ENCODE data around the gene FAM131A.

The FAM131A gene

GRCh38 chr3:184352897-184353545 is 15.6 kb downstream of the FAM131A start:
- Histone ChIP-seq H3K36me3 (ENCODE audit: insufficient read depth, low read length) (peaks cover 55% of the 10 kb centered on the region), H3K27ac (ENCODE audit: low read depth, low read length) (no peak overlapping the region), H3K27me3 (ENCODE audit: insufficient read depth, low read length) (no peaks in the 10 kb centered on the region), H3K4me3 (ENCODE audit: low read length) (no peak overlapping the region), H3K9me3 (ENCODE audit: insufficient read depth, low read depth, low read length) (no peaks in the 10 kb centered on the region), H3K4me1 (ENCODE audit: insufficient read depth, low read length) (no peaks in the 10 kb centered on the region; the same call in 1 of the 2 replicates), H3K9ac (ENCODE audit: low read depth, low read length) (no peak overlapping the region)
- 94% methylated on average over 11 of the region's 11 CpGs for WGBS

- no peaks in the 10 kb centered on the region; the same call in 1 of the 2 replicates for H3K4me1 ChIP-seq (ENCODE audit: insufficient read depth, low read length)
- no peaks in the 10 kb centered on the region for H3K9me3 ChIP-seq (ENCODE audit: insufficient read depth, low read depth, low read length)
- no peak overlapping the region for H3K4me3 ChIP-seq (ENCODE audit: low read length)
- H3K9ac ChIP-seq (ENCODE audit: low read depth, low read length): no peak overlapping the region
- H3K27me3 ChIP-seq (ENCODE audit: insufficient read depth, low read length): no peaks in the 10 kb centered on the region
- peaks cover 60% of the 10 kb centered on the region for H3K36me3 ChIP-seq (ENCODE audit: insufficient read depth, low read length)
- 95% methylated on average over 11 of the region's 11 CpGs for WGBS
- H3K27ac ChIP-seq (ENCODE audit: low read depth, low read length): no peak overlapping the region
These were observed 16.1 kb downstream of the FAM131A start for GRCh38 chr3:184353546-184353941.

- H3K4me3 ChIP-seq (ENCODE audit: low read length): no peak overlapping the region
- H3K27ac ChIP-seq (ENCODE audit: low read depth, low read length): no peak overlapping the region
- no peaks in the 10 kb centered on the region for H3K27me3 ChIP-seq (ENCODE audit: insufficient read depth, low read length)
- H3K9me3 ChIP-seq (ENCODE audit: insufficient read depth, low read depth, low read length): no peaks in the 10 kb centered on the region
- H3K36me3 ChIP-seq (ENCODE audit: insufficient read depth, low read length): peaks cover 62% of the 10 kb centered on the region
- 76% methylated on average over 18 of the region's 18 CpGs for WGBS
- no peaks in the 10 kb centered on the region; the same call in 1 of the 2 replicates for H3K4me1 ChIP-seq (ENCODE audit: insufficient read depth, low read length)
- no peak overlapping the region for H3K9ac ChIP-seq (ENCODE audit: low read depth, low read length)
These were observed 16.8 kb downstream of the FAM131A start for GRCh38 chr3:184354121-184354728.

- no peaks in the 10 kb centered on the region; the same call in 1 of the 2 replicates for H3K4me1 ChIP-seq (ENCODE audit: insufficient read depth, low read length)
- WGBS: 87% methylated on average over 8 of the region's 8 CpGs
- H3K27ac ChIP-seq (ENCODE audit: low read depth, low read length): no peak overlapping the region
- H3K9ac ChIP-seq (ENCODE audit: low read depth, low read length): no peak overlapping the region
- no peaks in the 10 kb centered on the region for H3K9me3 ChIP-seq (ENCODE audit: insufficient read depth, low read depth, low read length)
- H3K27me3 ChIP-seq (ENCODE audit: insufficient read depth, low read length): no peaks in the 10 kb centered on the region
- peaks cover 62% of the 10 kb centered on the region for H3K36me3 ChIP-seq (ENCODE audit: insufficient read depth, low read length)
- no peak overlapping the region for H3K4me3 ChIP-seq (ENCODE audit: low read length)
These were observed 17.4 kb downstream of the FAM131A start for GRCh38 chr3:184354754-184355153.

- peaks cover 62% of the 10 kb centered on the region for H3K36me3 ChIP-seq (ENCODE audit: insufficient read depth, low read length)
These were observed 18.1 kb downstream of the FAM131A start for GRCh38 chr3:184355261-184356040.

GRCh38 chr3:184357248-184358123 is 20.1 kb downstream of the FAM131A start:
- Histone ChIP-seq H3K9ac (ENCODE audit: low read depth, low read length) (no peak overlapping the region), H3K27me3 (ENCODE audit: insufficient read depth, low read length) (peaks cover 8% of the 10 kb centered on the region), H3K4me1 (ENCODE audit: insufficient read depth, low read length) (peaks cover 10% of the 10 kb centered on the region), H3K4me3 (ENCODE audit: low read length) (no peak overlapping the region), H3K27ac (ENCODE audit: low read depth, low read length) (no peak overlapping the region), H3K9me3 (ENCODE audit: insufficient read depth, low read depth, low read length) (no peaks in the 10 kb centered on the region), H3K36me3 (ENCODE audit: insufficient read depth, low read length) (peaks cover 49% of the 10 kb centered on the region)
- 94% methylated on average over 24 of the region's 24 CpGs for WGBS

More at GRCh38 chr3:184355261-184356040, 18.1 kb downstream of the FAM131A start:
- WGBS: 93% methylated on average over 18 of the region's 18 CpGs
- Histone ChIP-seq H3K9me3 (ENCODE audit: insufficient read depth, low read depth, low read length) (no peaks in the 10 kb centered on the region), H3K9ac (ENCODE audit: low read depth, low read length) (no peak overlapping the region), H3K4me1 (ENCODE audit: insufficient read depth, low read length) (peaks cover 6% of the 10 kb centered on the region), H3K27ac (ENCODE audit: low read depth, low read length) (no peak overlapping the region), H3K4me3 (ENCODE audit: low read length) (no peak overlapping the region), H3K27me3 (ENCODE audit: insufficient read depth, low read length) (0 out of 2 replicates have a peak, but pooled peaks cover 1% of the 10 kb centered on the region)

GRCh38 chr3:184358124-184358767 is 20.8 kb downstream of the FAM131A start:
- no peaks in the 10 kb centered on the region for H3K9me3 ChIP-seq (ENCODE audit: insufficient read depth, low read depth, low read length)
- no peak overlapping the region for H3K9ac ChIP-seq (ENCODE audit: low read depth, low read length)
- peaks cover 41% of the 10 kb centered on the region for H3K36me3 ChIP-seq (ENCODE audit: insufficient read depth, low read length)
- WGBS: 98% methylated on average over 12 of the region's 12 CpGs
- peaks cover 10% of the 10 kb centered on the region for H3K4me1 ChIP-seq (ENCODE audit: insufficient read depth, low read length)
- H3K4me3 ChIP-seq (ENCODE audit: low read length): no peak overlapping the region
- peaks cover 8% of the 10 kb centered on the region for H3K27me3 ChIP-seq (ENCODE audit: insufficient read depth, low read length)
- no peak overlapping the region for H3K27ac ChIP-seq (ENCODE audit: low read depth, low read length)

- WGBS: 90% methylated on average over 14 of the region's 14 CpGs
- Histone ChIP-seq H3K9ac (ENCODE audit: low read depth, low read length) (no peak overlapping the region), H3K27ac (ENCODE audit: low read depth, low read length) (no peak overlapping the region)
These were observed 21.5 kb downstream of the FAM131A start for GRCh38 chr3:184358921-184359350.

GRCh38 chr3:184359610-184360009 is 22.2 kb downstream of the FAM131A start:
- Histone ChIP-seq H3K4me3 (ENCODE audit: low read length) (no peak overlapping the region), H3K27me3 (ENCODE audit: insufficient read depth, low read length) (peaks cover 8% of the 10 kb centered on the region), H3K4me1 (ENCODE audit: insufficient read depth, low read length) (peaks cover 10% of the 10 kb centered on the region), H3K36me3 (ENCODE audit: insufficient read depth, low read length) (peaks cover 35% of the 10 kb centered on the region), H3K9me3 (ENCODE audit: insufficient read depth, low read depth, low read length) (no peaks in the 10 kb centered on the region), H3K9ac (ENCODE audit: low read depth, low read length) (no peak overlapping the region), H3K27ac (ENCODE audit: low read depth, low read length) (no peak overlapping the region)
- 23% methylated on average over 9 of the region's 9 CpGs for WGBS

More at GRCh38 chr3:184358921-184359350, 21.5 kb downstream of the FAM131A start:
- H3K36me3 ChIP-seq (ENCODE audit: insufficient read depth, low read length): peaks cover 35% of the 10 kb centered on the region
- peaks cover 10% of the 10 kb centered on the region for H3K4me1 ChIP-seq (ENCODE audit: insufficient read depth, low read length)
- H3K27me3 ChIP-seq (ENCODE audit: insufficient read depth, low read length): peaks cover 8% of the 10 kb centered on the region
- H3K4me3 ChIP-seq (ENCODE audit: low read length): no peak overlapping the region
- no peaks in the 10 kb centered on the region for H3K9me3 ChIP-seq (ENCODE audit: insufficient read depth, low read depth, low read length)

Measured in HUES64 (cell line).